ENCODE measurements around the gene ASMTL.
"Not testable (repeated sequence)": the region's sequence is repeated elsewhere in the genome, so short reads cannot be mapped to it uniquely, and the experiment has no call there.

The ASMTL gene, protein sequence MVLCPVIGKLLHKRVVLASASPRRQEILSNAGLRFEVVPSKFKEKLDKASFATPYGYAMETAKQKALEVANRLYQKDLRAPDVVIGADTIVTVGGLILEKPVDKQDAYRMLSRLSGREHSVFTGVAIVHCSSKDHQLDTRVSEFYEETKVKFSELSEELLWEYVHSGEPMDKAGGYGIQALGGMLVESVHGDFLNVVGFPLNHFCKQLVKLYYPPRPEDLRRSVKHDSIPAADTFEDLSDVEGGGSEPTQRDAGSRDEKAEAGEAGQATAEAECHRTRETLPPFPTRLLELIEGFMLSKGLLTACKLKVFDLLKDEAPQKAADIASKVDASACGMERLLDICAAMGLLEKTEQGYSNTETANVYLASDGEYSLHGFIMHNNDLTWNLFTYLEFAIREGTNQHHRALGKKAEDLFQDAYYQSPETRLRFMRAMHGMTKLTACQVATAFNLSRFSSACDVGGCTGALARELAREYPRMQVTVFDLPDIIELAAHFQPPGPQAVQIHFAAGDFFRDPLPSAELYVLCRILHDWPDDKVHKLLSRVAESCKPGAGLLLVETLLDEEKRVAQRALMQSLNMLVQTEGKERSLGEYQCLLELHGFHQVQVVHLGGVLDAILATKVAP

DNA sequence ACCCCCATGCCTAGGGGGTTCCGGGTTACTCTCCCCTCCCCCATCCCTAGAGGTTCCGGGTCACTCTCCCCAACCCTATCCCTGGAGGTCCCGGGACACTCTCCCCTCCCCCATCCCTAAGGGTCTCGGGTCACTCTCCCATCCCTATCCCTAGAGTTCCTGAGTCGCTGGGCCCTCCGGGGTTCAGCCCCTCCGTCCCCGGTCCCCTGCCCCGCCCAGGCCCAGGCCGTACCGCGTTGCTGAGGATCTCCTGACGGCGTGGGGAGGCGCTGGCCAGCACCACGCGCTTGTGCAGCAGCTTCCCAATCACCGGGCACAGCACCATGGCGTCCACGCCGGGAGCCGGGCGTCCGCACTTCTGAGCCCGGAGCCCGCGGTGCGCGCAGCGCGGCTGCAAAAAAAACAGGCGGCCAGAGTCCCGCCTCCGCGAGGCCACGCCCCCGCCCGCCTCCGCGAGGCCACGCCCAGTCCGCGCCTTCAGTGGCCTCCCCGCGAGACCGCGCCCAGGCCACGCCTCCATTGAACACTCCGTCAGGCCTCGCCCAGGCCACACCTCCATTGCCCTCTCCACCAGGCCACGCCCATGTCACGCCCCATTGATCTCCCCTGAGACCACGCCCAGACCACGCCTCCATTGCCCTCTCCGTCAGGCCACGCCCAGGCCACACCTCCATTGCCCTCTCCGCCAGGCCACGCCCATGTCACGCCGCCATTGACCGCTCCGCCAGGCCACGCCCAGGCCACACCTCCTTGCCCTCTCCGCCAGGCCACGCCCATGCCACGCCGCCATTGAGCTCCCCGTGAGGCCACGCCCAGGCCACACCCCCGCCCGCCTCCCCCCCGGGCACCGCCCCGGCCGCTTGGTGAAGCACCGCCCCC lies at the start of gene ASMTL:
ASMTL (minus strand) TSS at position 394 of the 879 bp plus-strand sequence; CDS start at position 325, 69 bp downstream.
- peak; percentile 100 for DNase-seq (ENCODE audit: low read depth)

DNA sequence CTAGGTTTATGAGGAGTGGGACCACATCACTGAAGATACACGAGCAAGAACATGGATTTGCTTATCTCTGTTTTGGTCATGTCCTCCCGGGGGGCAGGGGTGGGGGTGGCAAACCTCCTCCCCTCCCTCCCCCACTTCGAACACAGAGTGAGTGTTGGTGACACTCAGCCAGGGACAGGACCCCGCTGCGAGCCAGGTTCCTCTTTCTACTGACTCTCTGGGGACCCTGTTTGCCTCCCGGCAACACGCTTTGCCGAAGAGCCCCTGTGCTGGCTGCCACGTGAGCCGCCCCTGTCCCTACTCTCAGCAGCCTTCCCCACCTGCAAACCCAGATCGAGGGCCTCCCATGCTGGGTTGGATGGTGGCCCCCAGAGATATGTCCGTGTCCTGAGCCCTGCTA lies 49.5 kb upstream of the ASMTL start:
- DNase-seq (ENCODE audit: low read depth): no peak

DNA sequence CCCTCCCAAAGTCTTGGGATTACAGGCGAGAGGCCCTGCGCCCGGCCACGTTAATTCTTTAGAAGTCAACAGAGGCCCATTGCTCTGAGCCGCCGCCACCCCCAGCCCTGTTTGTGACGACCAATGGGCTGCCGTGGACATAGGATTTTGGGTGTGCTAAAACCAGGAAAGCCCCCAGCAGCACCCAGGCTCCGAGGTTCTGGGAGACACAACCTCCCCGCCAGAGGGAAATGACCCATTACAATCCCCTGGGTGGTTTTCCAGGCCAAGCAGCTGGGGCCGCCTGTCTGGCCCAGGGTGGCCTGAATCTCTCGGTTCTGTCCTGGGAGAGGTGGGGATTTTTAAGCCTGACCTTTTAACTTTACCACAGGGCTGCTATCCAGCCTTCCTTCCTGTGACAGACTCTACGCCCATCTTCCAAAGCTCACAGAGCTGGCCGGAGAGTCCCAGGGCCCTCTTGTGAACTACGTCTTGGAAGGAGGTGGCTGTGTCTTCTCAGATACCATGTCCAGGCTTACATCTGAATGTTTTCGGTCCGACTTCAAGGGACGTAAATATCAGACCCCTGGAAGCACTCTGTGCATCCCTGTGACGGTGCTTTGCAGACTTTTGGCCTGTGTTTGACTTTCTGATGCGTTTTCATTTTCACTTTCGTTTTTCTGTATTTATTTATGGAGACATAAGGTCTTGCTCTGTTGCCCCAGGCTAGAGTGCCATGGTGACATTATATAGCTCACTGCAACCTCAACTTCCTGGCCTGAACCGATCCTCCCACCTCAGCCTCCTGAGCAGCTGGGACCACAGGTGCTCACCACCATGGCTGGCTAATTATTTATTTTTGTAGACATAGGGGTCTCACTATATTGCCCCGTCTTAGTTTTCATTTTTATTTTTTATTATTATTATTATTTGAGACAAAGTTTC lies 48.3 kb upstream of the ASMTL start:
- no peak for DNase-seq (ENCODE audit: low read depth)

DNA sequence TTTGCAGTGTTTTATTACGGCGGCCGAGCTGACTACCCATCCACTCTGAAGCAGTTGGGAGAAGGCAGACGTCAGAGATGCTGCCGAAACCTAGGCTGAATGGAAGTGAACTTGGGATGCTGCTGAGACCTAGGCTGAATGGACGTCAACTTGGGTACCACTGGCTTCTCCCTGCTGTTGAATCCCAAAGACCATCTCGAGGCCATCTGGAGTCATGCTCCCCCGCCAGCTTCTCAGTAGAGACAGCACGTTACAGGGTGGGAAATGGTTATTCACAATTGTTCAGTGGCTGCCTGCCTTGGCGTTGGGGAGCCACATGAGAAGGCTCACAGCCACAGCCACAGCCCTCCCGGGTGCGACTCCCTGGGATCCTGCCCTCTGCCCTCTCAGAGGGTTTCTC lies 43.4 kb upstream of the ASMTL start:
- no peak for DNase-seq (ENCODE audit: low read depth)

DNA sequence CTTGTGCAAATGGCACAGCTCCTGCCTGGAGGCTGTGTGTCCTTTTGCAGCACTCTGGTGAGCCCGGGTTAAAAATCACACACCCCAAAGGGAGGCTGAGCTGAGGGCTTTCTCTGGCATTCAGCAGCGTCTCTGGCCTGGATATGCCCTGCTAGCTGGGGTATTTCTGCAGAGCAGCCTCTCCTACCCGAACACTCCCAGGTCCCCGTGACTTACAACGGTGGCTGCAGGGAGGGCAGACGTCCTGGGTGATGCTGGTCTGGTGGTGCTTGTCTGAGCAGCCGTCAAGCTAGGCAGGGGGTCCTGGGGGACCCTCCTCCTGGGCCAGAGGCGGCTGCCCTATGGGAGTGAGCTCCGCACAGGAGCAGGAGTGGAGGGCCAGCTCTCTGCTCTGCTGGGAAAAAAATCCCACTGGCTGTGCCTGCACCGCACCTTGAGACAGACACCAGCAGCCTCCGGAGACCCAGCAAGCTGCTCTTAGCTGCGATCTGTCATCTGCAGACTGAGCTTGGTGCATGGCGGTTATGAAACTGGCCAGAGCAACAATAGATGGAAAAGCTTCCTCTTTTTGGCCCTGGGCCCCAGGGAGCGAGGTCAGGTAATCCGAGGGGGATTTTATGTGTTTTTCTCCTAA lies 41.3 kb upstream of the ASMTL start:
- DNase-seq (ENCODE audit: low read depth): no peak

DNA sequence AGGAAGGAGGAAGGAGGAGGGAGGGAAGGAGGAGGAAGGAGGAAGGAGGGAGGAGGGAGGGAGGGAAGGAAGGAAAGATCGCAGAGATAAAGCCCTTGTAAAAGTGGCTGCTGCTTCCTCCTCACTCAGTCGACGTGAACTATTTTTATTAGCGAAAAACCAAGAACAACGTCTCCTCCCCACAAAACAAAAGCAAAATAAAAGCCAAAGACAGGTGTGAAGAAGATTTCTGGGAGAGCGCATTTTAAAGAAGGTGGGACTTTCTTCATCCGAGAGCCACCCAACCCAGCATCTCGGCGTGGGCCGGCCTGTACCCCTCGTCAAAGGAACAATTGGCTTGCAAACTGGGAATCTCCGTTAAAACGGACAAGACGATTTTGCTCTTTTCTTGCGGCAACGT lies 40.7 kb upstream of the ASMTL start:
- no peak for DNase-seq (ENCODE audit: low read depth)

DNA sequence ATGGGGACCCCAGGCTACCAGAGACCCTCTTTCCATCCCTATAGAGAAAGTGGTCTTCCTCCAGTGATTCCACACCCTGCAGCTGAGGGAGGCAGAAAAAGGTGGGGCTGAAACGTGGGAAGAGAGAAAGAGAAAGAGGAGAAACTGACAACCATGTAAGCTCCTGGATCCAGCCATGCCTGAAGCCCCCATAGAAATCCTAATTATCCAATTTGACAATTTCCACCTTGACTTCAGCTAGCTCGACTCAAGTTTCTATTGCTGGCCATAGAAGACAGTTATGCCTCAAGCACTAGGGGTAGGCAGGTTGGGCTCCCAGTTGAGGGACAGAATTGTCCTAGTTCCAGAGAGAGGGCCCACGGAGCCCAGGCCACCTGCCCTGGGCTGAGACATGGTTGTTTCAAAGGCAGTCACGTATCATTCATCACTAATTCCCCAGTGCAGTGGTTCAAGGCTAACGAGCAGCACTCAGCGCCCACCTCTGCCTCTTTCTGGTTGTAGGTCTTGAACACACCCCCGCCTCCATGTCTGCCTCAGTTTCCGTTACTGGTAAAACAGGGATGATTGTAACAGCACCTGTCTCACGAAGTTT lies 39.8 kb upstream of the ASMTL start:
- no peak for DNase-seq (ENCODE audit: low read depth)

DNA sequence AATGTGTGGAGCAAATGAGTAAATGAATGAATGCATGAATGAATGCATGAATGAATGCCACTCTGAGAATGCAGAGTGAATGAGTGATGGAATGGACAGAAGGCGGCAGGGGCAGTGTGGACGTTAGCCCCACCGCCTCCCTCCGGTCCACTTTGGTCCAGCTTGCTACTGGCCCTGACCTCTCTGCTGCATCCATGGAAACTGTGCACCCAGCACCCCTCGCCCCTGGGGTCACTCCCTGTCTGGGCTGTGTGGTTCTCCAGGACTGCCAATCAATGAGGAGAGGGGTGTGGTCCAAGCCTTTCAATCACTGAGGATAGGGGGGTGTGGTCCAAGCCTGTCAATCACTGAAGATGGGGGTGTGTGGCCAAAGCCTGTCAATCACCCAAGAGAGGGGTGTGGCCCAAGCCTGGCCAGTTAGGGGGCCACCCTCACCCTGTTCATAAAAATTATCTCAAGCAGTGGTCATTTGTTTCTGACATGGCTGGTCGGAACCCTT lies 39.2 kb upstream of the ASMTL start:
- no peak for DNase-seq (ENCODE audit: low read depth)

DNA sequence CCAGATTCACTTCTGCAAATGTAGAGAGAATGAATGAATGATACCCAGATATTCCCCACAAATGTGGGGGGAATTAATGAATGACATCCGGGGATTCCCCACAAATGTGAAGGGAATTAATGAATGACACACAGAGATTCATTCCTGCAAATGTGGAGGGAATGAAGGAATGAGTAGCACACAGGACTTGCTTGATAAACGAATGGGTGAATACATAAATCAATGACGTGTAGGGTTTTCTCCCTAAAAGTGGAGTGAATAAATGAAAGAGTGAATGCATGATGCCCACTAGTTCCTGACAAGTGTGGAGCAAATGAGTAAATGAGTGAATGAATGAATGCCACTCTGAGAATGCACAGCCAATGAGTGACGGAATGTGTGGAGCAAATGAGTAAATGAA lies 38.5 kb upstream of the ASMTL start:
- DNase-seq (ENCODE audit: low read depth): not testable (repeated sequence)

DNA sequence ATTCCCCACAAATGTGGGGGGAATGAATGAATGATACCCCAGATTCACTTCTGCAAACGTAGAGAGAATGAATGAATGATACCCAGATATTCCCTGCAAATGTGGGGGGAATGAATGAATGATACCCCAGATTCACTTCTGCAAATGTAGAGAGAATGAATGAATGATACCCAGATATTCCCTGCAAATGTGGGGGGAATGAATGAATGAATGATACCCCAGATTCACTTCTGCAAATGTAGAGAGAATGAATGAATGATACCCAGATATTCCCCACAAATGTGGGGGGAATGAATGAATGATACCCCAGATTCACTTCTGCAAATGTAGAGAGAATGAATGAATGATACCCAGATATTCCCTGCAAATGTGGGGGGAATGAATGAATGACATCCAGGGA lies 38.0 kb upstream of the ASMTL start:
- not testable (repeated sequence) for DNase-seq (ENCODE audit: low read depth)

DNA sequence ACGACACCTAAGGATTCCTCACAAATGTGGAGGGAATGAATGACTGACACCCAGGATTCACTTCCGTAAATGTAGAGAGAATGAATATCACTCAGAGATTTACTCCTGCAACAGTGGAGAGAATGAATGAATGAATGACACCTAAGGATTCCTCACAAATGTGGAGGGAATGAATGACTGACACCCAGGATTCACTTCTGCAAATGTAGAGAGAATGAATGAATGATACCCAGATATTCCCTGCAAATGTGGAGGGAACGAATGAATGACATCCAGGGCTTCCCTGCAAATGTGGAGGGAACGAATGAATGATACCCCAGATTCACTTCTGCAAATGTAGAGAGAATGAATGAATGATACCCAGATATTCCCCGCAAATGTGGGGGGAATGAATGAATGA lies 36.6 kb upstream of the ASMTL start:
- DNase-seq (ENCODE audit: low read depth): not testable (repeated sequence)

DNA sequence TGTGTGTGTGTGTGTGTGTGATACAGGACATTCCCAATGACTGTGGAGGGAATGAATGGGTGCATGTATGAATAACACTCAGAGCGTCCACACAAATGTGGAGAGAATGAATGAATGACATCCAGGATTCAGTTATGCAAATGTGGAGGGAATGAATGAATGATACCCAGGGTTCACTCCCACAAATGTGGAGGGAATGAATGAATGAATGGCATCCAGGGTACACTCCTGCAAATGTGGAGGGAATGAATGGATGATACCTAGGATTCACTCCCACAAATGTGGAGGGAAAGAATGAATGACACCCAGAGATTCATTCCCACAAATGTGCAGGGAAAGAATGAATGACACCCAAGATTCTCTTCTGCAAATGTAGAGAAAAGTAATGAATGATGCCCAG lies 36.0 kb upstream of the ASMTL start:
- DNase-seq (ENCODE audit: low read depth): no peak

DNA sequence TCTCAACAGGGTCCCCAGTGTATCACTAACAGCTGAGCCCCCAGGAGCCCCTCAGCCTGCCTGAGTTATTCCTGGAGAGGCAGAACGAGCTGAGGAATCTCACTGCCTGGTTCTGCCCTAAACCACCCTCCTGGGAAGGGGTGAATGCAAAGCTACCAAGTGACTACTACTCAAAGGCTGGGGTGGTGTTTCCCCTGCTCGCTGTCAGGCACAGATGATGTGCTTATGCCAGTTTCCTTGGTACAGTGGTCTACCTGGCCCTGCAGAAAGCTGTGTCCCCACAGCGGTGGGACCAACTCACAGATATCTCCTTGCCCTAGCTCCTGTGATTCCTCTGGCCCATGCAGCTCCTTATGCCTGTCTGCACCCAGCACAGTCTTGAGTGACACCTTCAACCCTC lies 35.4 kb upstream of the ASMTL start:
- DNase-seq (ENCODE audit: low read depth): no peak

DNA sequence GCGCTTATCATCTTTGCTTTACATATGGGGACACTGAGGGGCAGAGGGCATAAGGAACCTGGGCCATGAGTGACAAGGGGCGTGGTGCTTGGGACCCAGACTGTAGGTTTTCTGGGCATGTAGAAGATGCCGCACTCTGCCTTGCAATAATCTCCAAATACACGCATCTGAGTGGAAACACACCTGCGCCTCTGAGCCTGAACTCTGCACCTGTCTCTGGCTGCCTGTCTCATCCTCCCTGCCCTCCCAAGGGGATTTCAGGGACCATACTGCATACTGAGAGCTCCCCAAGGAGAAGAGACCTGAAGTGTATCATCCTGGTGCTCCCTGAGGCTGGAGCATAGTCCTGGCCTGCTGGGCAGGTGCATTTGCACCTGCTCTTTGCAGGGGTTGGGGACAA lies 34.7 kb upstream of the ASMTL start:
- DNase-seq (ENCODE audit: low read depth): no peak

DNA sequence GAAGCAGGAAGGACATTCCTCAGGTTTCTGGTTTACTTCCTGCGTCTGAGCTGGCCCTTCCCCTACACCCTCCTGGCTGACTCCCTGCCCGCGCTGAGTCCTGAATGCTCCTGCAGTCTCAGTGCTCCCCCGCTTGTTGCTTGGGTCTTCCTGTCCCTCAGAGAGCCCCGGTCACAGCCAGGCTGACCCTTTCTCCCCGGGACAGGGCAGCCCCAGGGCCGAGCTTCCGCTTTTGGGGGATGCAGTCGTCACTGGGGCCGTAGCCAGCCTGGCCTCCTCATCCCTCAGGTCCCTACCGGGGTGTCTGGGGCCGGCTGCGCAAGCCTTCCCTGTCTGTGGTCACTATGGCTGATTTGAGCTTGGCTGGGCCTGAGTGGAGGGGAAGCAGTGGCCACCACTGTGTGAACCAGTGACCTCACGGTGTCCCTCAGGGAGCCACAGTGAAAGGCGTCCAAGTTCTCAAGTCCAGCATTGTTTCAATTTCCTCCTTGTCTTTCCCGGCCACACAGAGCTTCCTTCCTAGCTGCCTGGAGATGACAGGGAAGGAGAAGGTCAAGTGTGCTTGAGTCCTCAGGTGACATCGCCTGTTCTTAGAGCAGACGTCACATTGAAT lies 34.1 kb upstream of the ASMTL start:
- DNase-seq (ENCODE audit: low read depth): no peak

DNA sequence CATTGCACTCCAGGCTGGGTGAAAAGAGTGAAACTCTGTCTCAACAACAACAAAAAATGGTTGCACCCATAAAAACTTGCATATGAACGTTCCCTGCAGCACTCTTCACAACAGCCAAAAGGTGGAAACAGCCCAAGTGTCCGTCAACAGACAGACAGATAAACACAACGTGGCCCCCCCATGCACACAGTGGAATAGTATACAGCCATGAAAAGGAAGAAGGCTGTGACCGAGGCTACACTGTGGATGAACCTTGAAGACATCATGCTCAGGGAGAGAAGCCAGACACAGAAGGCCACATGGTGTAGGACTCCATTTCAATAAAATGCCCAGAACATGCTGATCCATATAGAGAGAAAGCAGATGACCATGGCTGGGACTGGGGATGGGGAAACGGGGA lies 33.5 kb upstream of the ASMTL start:
- DNase-seq (ENCODE audit: low read depth): no peak

DNA sequence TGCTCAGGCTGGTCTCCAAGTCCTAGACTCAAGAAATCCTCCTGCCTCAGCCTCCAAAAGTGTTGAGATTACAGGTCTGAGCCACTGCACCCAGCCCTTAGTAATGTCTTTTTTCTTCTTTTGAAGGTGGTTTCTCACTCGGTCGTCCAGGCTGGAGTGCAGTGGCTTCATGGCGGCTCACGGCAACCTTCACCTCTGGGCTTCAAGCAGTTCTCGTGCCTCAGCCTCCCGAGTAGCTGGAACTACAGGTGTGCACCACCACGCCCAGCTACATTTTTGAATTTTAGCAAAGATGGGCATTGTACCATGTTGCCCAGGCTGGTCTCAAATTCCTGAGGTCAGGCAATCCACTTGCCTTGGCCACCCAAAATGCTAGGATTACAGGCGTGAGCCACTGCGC lies 32.3 kb upstream of the ASMTL start:
- DNase-seq (ENCODE audit: low read depth): no peak

DNA sequence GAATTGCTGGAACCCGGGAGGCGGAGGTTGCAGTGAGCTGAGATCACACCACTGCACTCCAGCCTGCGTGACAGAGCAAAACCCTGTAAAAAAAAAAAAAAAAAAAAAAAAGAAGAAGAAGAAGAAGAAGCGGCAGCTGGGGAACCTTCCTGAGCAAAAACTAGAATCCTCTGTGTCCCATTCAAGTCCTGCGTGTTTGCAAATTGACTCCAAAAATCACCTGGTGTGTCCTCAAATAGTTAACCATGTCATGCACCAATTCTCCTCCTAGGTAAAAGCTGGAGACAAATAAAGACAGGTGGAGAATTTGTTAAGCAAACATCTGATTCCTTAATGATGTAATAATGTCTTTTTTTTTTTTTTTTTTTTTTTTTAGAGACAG lies 31.9 kb upstream of the ASMTL start:
- DNase-seq (ENCODE audit: low read depth): no peak

DNA sequence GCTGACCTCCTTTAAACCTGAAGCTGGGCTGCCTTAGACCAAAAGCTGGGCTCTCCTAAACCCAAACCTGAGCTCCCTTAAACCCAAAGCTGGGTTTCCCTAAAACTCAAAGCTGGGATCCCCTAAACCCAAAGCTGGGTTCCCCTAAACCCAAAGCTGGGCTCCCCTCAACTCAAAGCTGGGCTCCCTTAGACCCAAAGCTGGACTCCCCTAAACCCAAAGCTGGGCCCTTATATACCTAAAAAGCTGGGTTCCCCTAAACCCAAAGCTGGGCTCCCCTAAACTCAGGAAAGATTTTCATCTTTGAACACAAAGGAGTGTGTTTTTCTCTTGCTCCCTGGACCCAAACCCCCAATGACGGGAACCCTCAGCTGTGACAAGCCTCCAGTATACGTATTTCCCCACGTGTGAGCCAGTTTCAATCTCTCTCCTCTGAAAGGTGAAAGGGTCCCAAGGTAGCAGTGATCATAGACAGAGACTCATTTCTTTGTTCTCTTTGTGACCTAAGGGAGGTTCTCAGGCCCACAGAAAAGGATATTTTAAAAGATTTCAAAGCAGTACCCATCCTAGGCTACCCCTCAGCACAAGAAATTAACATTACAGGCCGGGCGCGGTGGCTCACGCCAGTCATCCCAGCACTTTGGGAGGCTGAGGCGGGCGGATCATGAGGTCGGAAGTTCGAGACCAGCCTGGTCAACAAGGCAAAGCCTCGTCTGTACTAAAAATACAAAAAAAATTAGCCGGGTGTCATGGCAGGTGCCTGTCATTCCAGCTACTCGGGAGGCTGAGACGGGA lies 31.3 kb upstream of the ASMTL start:
- no peak for DNase-seq (ENCODE audit: low read depth)

Data from stimulated activated CD8-positive, alpha-beta memory T cell treated with anti-CD3 and anti-CD28 coated beads, Interleukin-12 subunit alpha, Interleukin-12 subunit beta, amount 100 ng/mL, for 1 hour (primary cell).